SU-DHL-6 (cell line): ENCODE data around the gene GOLGA1.

Experiments used
- H2AFZ ChIP-seq: fragments of 200-600 bp; sonication (generic); 2 replicates; pipeline ENCODE4 v1.6.1; 2014; ENCODE audit warnings: low read depth, mild to moderate bottlenecking, moderate library complexity, mixed read lengths, antibody characterized with exemption, low read length; ENCODE audit not compliant: severe bottlenecking
- H3F3A ChIP-seq: fragments of 200-600 bp; shearing (Covaris generic); 2 replicates; pipeline ENCODE4 v1.6.0; 2016; ENCODE audit warnings: antibody characterized with exemption, mild to moderate bottlenecking; ENCODE audit not compliant: insufficient read depth
- H3K27ac ChIP-seq: fragments of 200-600 bp; sonication (generic); 2 replicates; pipeline ENCODE4 v1.5.1; 2016; ENCODE audit warnings: low read depth, mild to moderate bottlenecking, low read length, moderate library complexity, mixed read lengths
- H3K27me3 ChIP-seq: fragments of 200-600 bp; sonication (generic), shearing (Covaris generic); 2 replicates; pipeline ENCODE4 v1.6.0; 2014; ENCODE audit warnings: mild to moderate bottlenecking, low read length
- H3K36me3 ChIP-seq: fragments of 200-600 bp; sonication (generic); 2 replicates; pipeline ENCODE4 v1.6.1; 2014; ENCODE audit warnings: mild to moderate bottlenecking, low read length, mixed read lengths
- H3K4me2 ChIP-seq: fragments of 300-600, 200-600 bp; shearing (Covaris generic), sonication (generic); 2 replicates; pipeline ENCODE4 v1.6.0; 2014; ENCODE audit warnings: low read length, low read depth, mild to moderate bottlenecking; ENCODE audit not compliant: poor library complexity, severe bottlenecking
- H3K4me3 ChIP-seq: fragments of 200-600 bp; sonication (generic); 2 replicates; pipeline ENCODE4 v1.5.1; 2014; ENCODE audit warnings: antibody characterized with exemption, low read length, mild to moderate bottlenecking, mixed read lengths; ENCODE audit not compliant: insufficient read depth, poor library complexity, severe bottlenecking
- H3K79me2 ChIP-seq: fragments of 200-600 bp; sonication (generic); 2 replicates; pipeline ENCODE4 v1.6.1; 2014; ENCODE audit warnings: mild to moderate bottlenecking, low read length, moderate library complexity; ENCODE audit not compliant: insufficient read depth
- H3K9ac ChIP-seq: fragments of 200-600 bp; sonication (generic); 2 replicates; pipeline ENCODE4 v1.7.0; 2014; ENCODE audit warnings: mild to moderate bottlenecking, low read length
- H3K9me2 ChIP-seq: fragments of 200-600 bp; sonication (generic); replicated peaks from 2 replicates; pipeline ENCODE4 v1.6.1; 2014; ENCODE audit warnings: low read length; ENCODE audit not compliant: insufficient read depth
- H3K9me3 ChIP-seq: fragments of 200-600 bp; sonication (generic); 2 replicates; pipeline ENCODE4 v1.6.1; 2014; ENCODE audit warnings: low read length, mixed read lengths; ENCODE audit not compliant: insufficient read depth
- H4K20me1 ChIP-seq: fragments of 200-600 bp; sonication (generic); 2 replicates; pipeline ENCODE4 v1.6.1; 2014; ENCODE audit warnings: low read depth, mild to moderate bottlenecking, antibody characterized with exemption, low read length, moderate library complexity, mixed read lengths
- EZH2phosphoT487 ChIP-seq: fragments of 200-600 bp; sonication (generic), shearing (Covaris generic); conservative IDR thresholded peaks from 2 replicates; pipeline ENCODE4 v1.6.1; 2018; ENCODE audit warnings: mild to moderate bottlenecking, antibody characterized with exemption, low read length, moderate library complexity, mixed read lengths
- TF ChIP-seq, protein P1 (sequence below): fragments of 200-600 bp; sonication (generic); IDR thresholded peaks from one replicate; pipeline ENCODE4 v1.5.1; 2017; ENCODE audit warnings: antibody characterized with exemption, mild to moderate bottlenecking, low read length, moderate library complexity; ENCODE audit not compliant: insufficient read depth, poor library complexity, severe bottlenecking

Gene GOLGA1

DNA sequence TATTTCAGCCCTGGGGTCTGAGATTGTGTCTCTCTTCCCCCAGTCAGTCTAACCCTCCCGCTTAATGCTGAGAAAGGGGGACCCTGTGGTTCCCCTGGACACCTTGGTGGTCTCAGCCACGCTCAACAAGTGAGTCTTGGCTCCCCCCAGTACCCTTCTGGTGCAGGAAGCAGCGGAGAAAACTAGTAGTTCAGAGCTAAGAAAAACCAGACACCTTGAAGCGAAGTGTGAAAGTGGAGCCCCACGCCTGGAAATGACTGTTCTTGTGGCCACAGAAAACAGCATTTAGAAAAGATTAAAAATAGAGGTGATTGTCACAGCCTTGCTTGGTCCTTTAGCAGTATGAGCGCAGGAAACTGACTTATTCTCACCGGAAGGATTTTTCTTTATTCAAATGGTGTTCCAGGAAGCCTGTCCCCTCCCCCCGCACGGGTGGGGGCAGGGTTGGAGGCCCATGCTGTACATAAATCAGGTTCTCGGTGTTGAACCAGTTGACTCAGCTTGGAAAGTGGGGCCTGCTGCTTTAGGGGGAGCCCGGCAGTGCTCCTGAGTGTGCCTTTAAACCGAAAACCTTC, 70.8 kb downstream of the GOLGA1 start:
- H4K20me1 ChIP-seq: peaks cover 11% of the 10 kb centered on the region; the same call in 1 of the 2 replicates
- TF ChIP-seq, protein P1, sequence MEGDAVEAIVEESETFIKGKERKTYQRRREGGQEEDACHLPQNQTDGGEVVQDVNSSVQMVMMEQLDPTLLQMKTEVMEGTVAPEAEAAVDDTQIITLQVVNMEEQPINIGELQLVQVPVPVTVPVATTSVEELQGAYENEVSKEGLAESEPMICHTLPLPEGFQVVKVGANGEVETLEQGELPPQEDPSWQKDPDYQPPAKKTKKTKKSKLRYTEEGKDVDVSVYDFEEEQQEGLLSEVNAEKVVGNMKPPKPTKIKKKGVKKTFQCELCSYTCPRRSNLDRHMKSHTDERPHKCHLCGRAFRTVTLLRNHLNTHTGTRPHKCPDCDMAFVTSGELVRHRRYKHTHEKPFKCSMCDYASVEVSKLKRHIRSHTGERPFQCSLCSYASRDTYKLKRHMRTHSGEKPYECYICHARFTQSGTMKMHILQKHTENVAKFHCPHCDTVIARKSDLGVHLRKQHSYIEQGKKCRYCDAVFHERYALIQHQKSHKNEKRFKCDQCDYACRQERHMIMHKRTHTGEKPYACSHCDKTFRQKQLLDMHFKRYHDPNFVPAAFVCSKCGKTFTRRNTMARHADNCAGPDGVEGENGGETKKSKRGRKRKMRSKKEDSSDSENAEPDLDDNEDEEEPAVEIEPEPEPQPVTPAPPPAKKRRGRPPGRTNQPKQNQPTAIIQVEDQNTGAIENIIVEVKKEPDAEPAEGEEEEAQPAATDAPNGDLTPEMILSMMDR: no peak
- no peak for TF ChIP-seq EZH2phosphoT487
- H3K9me2 ChIP-seq: no peaks in the 10 kb centered on the region
- H3F3A ChIP-seq: peaks cover 17% of the 10 kb centered on the region
- H3K36me3 ChIP-seq: no peaks in the 10 kb centered on the region; the same call in 1 of the 2 replicates
- H3K4me2 ChIP-seq: peak overlapping the region; percentile 76
- peak overlapping the region; percentile 76 for H3K27ac ChIP-seq
- no peaks in the 10 kb centered on the region for H3K9me3 ChIP-seq
- H2AFZ ChIP-seq: no peak overlapping the region
- H3K9ac ChIP-seq: peak overlapping the region; percentile 100
- H3K4me3 ChIP-seq: peak overlapping the region; percentile 94
- H3K27me3 ChIP-seq: no peaks in the 10 kb centered on the region
- H3K79me2 ChIP-seq: peaks cover 71% of the 10 kb centered on the region

DNA sequence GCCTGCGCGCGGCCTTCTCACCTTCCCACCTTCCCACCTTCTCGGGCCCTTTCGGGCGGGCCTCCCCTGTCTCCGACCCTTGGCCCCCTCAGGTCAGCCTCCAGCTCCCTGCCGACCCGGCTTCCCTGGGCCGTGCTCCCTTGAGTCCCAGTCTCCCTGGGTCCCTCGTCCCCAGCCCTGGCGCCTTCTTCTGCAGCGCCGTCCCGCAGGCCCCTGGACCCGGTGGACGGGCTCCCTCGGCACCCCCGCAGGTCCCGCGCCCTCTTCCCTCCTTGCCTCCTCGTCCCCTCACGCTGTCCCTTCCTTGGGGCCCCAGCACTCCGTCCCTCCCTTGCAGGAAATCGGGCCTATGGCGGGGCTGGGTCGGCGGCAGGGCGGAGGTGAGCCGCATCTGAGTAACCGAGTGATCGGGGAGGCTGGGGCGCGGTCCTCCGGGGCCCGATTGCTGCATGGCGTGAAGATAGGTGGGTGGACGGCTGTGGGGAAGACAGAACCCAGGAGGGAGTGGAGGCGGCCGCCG, 71.4 kb downstream of the GOLGA1 start:
- Histone ChIP-seq H3K4me2 (peak overlapping the region; percentile 76), H3K79me2 (peaks cover 70% of the 10 kb centered on the region), H3K9ac (peak overlapping the region; percentile 100), H3F3A (peaks cover 17% of the 10 kb centered on the region), H4K20me1 (peaks cover 11% of the 10 kb centered on the region; the same call in 1 of the 2 replicates), H2AFZ (no peak overlapping the region), H3K4me3 (peak overlapping the region; percentile 94), H3K9me2 (no peaks in the 10 kb centered on the region), H3K9me3 (no peaks in the 10 kb centered on the region), H3K27ac (peak overlapping the region; percentile 76), H3K36me3 (no peaks in the 10 kb centered on the region; the same call in 1 of the 2 replicates), H3K27me3 (no peaks in the 10 kb centered on the region)
- TF ChIP-seq EZH2phosphoT487: no peak

DNA sequence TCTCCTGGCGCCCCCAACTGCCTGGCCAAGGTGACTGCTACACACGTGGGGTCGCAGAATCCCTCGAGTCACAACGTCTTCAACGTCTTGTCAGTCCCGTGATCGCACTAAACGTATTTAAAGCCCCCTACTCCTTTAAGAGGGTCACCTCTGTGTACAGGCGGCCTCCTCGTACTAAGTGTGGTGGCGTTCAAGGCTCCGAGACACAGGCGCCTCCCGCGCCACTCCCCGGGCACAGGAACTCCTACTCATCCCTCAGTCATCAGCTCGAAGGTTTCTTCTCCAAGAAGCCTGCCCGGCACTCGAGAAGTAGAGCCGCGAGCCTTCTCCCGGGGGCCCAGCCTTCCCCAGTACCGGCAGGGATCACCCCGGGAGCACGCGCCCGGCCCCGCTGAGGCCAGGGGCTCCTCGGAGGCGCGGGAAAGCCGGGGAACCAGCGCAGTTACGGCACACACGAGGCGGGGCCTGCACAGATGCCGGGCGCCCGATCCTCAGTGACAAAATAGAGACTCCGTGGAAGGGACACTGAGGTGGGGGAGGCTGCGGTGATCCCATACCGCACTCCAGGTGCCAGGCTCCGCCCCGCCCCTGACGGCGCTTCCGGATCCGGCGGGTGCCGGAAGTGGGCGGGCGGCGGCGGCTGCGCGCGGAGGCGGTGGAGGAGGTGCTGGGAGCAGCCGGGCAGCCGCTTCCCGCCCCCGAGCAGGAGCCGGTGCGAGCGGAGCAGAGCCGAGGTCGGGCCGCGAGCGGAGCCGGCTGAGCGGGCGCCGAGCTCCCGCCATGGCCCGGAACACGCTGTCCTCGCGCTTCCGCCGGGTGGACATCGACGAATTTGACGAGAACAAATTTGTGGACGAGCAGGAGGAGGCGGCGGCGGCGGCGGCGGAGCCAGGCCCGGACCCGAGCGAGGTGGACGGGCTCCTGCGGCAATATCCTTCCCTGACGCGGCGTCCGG, 72.1 kb downstream of the GOLGA1 start:
- Histone ChIP-seq H3K9ac (peak overlapping the region; percentile 100), H3F3A (peaks cover 18% of the 10 kb centered on the region), H3K9me2 (no peaks in the 10 kb centered on the region), H3K36me3 (no peaks in the 10 kb centered on the region; the same call in 1 of the 2 replicates), H3K27me3 (no peaks in the 10 kb centered on the region), H3K4me3 (peak overlapping the region; percentile 94), H2AFZ (peak overlapping the region; percentile 20), H3K27ac (peak overlapping the region; percentile 76), H4K20me1 (peaks cover 11% of the 10 kb centered on the region; the same call in 1 of the 2 replicates), H3K9me3 (no peaks in the 10 kb centered on the region), H3K4me2 (peak overlapping the region; percentile 79), H3K79me2 (peaks cover 63% of the 10 kb centered on the region)
- TF ChIP-seq EZH2phosphoT487: no peak
- TF ChIP-seq, protein P1: peak; percentile 39
